ENCODE results near the gene CST11. TPM values are rescaled to one million over a fixed set of nuclear protein-coding genes. Genes with fewer than 3 reads are reported as not detected.

Gene CST11
- total RNA-seq, 1 experiment from 2014 or later = not detected

DNA sequence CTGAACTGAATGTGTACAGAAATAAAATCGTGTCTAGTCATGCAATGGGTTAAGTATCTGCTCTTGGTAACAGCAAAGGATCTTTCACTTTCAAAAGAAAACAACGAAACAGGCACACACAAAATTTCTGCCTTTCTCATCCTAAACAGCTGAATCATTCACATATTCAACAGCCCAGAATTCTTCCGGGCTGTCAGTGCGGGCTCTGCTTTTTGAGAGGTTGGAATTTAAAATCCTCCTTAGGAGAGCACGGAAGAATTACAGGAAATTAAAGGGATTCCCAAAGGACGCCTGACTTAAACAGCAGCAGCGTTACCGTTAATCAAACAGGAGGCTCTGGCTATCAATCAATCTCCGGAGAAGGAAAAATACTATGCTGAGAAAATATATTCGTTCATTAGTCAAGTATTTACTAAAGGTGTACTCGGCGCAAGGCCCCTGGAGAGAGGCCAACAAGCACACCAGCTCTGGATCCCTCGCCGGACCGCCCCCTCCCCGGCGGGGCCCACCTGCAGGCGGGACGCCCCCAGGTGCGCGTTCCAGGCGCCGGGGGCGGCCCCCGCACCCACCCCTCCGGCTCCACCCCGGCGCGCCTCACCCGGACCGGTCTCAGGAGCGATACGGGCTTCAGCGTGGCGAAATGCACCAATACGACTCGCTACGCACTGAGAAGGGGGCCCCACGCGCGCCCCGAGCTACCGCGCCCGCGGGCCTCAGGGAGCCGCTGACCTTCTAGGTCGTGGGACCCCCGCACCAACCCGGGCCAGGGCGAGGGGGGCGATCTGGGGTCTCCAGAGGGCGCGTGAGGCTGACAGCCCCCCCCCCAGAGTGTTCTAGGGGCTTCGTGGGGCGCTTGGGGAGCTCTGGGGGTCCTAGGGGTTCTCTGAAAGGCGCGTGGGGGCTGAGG is 32.4 kb downstream of the CST11 start:
- DNase-seq (ENCODE audit: low read depth) = peak; percentile 71

GRCh38 chr20:23419657-23419994 is 33.0 kb downstream of the CST11 start:
- no peak for DNase-seq (ENCODE audit: low read depth)

GRCh38 chr20:23417861-23418260 is 34.8 kb downstream of the CST11 start:
- DNase-seq (ENCODE audit: low read depth) = no peak

DNA sequence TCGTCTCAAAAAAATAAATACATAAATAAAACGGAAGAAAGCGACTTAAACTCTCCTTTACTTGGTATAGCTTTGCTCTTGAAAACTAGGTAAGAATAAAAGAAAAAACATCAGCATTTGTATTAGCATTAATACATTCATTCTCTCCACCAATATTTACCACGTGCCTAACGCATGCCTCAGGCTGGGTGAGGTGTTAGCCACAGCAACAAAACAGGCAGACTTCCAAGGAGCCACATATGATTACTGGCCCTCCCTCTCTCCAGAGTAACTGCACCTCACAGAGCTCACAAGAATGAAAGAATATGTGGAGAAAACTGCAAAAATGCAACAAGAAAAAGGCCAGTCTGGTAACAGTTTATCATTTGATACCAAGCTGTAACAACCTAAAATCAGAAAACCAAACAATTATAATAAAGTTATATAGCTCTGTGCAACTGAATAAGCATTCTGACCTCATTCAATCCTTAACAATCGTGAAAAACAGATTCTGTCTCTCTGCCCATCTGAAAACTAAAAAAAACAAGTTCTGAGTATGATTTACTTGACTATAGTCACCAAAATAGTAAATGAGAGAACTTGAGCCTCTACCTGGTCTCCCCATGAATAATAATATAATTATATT is 36.6 kb downstream of the CST11 start:
- DNase-seq (ENCODE audit: low read depth) = peak; percentile 38

DNA sequence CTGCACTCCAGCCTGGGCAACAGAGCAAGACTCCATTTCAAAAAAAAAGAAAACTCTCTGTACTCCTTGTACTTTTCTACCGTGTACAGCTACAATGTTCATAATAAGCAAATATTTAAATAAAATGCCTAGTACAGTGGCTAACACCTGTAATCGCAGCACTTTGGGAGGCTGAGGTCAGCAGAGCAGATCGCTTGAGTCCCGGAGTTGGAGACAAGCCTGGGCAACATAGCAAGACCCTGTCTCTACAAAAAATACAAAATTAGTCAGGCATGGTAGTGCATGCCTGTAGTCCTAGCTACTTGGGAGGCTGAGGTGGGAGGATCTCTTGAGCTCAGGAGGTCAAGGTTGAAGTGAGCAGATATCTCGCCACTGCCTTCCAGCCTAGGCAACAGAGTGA is 37.1 kb downstream of the CST11 start:
- DNase-seq (ENCODE audit: low read depth) = no peak

DNA sequence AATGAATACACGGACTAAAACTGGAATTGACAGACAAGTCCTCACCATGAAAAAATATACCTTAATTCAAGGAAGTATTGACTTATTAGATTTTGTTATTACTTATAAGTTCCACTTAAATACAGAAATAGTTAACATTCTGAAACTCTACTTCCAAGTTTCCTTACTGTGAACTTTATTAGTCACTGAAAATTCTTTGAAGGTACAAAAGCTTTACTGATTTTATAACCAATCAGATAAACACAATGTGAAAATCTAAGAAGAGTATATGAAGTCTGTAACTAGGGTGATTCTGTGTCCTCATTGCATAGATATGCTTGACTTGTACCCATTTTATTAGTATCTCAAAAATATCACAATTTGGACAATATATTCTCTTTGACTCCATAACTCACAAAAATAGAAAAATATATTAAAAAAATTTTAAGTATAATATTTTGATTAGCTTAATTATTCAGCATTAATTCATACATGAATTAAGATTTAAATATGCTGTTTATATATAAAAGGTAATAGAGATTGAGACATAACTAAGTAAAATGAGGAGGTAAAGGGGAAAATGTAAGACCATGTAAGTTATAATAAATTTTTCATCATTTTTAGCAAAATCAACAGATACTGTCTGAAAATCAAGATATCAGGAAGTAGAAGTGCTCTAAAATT is 38.0 kb downstream of the CST11 start:
- no peak for DNase-seq (ENCODE audit: low read depth)

GRCh38 chr20:23413862-23414422 is 38.7 kb downstream of the CST11 start:
- no peak for DNase-seq (ENCODE audit: low read depth)

- DNase-seq (ENCODE audit: low read depth) = no peak
These were observed 40.6 kb downstream of the CST11 start for GRCh38 chr20:23412026-23412425.

- no peak for DNase-seq (ENCODE audit: low read depth)
These were observed 41.6 kb downstream of the CST11 start for GRCh38 chr20:23410916-23411695.

DNA sequence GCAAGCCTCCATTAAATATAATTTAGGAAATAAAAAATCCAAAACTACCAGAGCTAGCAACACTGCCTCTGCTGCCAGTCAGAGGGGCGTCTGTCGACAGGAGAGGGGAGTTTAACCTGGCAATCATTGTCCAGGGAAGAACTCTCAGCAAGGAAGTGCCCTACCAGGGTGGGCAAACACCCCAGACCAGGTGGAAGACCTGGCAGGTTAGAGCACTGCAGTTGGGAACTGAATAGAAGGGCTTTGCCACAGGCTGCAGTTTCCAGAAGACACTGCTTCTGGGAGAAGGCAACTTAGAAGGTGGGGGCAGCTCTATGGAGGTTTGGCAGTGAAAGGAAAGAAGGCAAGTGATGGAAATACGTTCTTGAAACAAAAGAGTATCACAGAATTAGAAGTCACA is 42.9 kb downstream of the CST11 start:
- DNase-seq (ENCODE audit: low read depth) = no peak

- DNase-seq (ENCODE audit: low read depth) = no peak
These were observed 43.7 kb downstream of the CST11 start for GRCh38 chr20:23408957-23409356.

GRCh38 chr20:23407781-23408464 is 44.8 kb downstream of the CST11 start:
- no peak for DNase-seq (ENCODE audit: low read depth)

GRCh38 chr20:23406880-23407279 is 45.8 kb downstream of the CST11 start:
- DNase-seq (ENCODE audit: low read depth) = no peak

DNA sequence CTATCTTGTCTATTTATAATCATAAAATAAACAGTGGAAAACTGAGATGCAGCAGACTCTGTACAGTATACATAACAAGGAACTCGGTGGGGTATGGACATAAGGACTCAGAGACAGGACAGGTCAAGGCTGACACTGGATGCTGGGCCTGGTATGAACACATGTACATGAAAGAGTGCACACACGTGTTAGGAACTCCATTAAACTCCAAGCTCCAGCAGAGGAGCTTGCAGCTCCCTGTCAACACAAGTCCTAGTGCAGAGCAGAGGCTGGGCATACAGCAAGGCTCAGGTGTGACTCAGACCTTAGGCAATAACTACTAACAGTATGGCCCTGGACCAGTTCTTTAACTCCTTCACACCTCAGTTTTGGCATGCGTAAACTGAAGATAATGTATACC is 48.5 kb downstream of the CST11 start:
- DNase-seq (ENCODE audit: low read depth) = no peak

DNA sequence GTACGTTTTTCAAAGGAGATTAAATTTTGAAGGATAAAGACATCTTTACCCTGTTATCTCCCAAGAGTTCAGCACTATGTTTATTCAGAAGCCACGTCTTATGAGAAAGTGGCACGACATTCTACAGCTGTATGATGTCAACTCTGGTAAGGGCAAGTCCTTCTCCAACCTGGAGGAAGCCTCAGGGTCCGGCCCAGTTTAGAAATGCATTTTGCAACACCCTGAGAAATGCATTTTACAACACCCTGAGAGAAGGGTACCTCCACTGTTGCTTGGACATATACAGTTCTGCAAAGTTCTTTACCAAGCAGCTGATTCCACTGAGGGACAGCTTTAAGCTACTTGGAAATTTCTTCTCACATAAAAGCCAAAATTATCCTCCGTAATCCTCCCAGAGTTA is 48.9 kb downstream of the CST11 start:
- no peak for DNase-seq (ENCODE audit: low read depth)

DNA sequence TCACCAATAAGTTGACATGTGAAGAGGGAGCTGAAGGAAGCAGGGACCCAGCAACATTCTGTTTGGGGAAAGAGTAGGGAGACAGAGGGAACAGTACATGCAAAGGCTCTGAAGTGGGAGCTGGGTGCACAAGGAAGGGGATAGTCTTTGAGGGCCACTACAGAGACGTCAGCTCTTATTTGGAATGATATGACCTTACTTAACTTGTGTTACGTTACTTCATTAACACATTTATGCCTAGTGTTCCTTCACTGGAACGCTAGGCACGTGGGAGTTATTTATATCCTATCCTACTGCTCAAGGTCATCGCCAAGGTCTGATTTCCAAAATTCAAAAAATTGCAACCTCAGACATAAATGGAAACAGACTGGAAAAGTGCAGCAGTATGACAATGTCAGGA is 51.6 kb downstream of the CST11 start:
- no peak for DNase-seq (ENCODE audit: low read depth)

Other genes with a start within 250 kb of the CST11 start
- 74.9 and 96.8 TPM in 2 replicates for gene NXT1, start 102.1 kb downstream of the CST11 start, total RNA-seq (2014; rRNA removed; shearing (Covaris generic))
- gene GZF1, start 90.7 kb downstream of the CST11 start, total RNA-seq (2014; rRNA removed; shearing (Covaris generic)) = 16.2 and 22.2 TPM in 2 replicates
- 7.6 and 8.7 TPM in 2 replicates for gene NAPB, start 31.4 kb downstream of the CST11 start, total RNA-seq (2014; rRNA removed; shearing (Covaris generic))
- gene CSTL1, start 13.2 kb downstream of the CST11 start, total RNA-seq (2014; rRNA removed; shearing (Covaris generic)) = not detected in 2 replicates
- gene CST8, start 38.2 kb upstream of the CST11 start, total RNA-seq (2014; rRNA removed; shearing (Covaris generic)) = not detected in 2 replicates
- not detected in 2 replicates for gene CST9L, start 115.6 kb upstream of the CST11 start, total RNA-seq (2014; rRNA removed; shearing (Covaris generic))
- gene CST9, start 153.0 kb upstream of the CST11 start, total RNA-seq (2014; rRNA removed; shearing (Covaris generic)) = not detected in 2 replicates
- 515 and 755 TPM in 2 replicates for gene CST3, start 185.1 kb upstream of the CST11 start, total RNA-seq (2014; rRNA removed; shearing (Covaris generic))
- not detected in 2 replicates for gene CST4, start 236.2 kb upstream of the CST11 start, total RNA-seq (2014; rRNA removed; shearing (Covaris generic))

Measured in RPMI7951 (cell line).